BJ (cell line): ENCODE results near the gene MUS81. TPM values are rescaled to one million over a fixed set of nuclear protein-coding genes. Genes with fewer than 3 reads are reported as not detected.

Experiments
- CTCF ChIA-PET: fragments of 350-600 bp; formaldehyde crosslinking; extraction: SDS; loops from one replicate; lab custom pipeline; 2021; ENCODE audit warnings: antibody characterized with exemption, inconsistent platforms; lab: Yijun Ruan, JAX
- POLR2A ChIA-PET: fragments of 300-600 bp; sonication (Branson Sonifier 250); formaldehyde crosslinking; extraction: SDS; loops from one replicate; lab custom pipeline; 2021; ENCODE audit warnings: antibody characterized with exemption; lab: Charles Lee
- DNase-seq: peaks from one replicate; pipeline ENCODE4 v3.0.0-alpha.2; 2011; ENCODE audit warnings: low read depth
- H3K27me3 ChIP-seq: 2 replicates; pipeline ENCODE4 v1.6.0; 2011; ENCODE audit warnings: low read length; ENCODE audit not compliant: control insufficient read depth, insufficient read depth
- H3K36me3 ChIP-seq: 2 replicates; pipeline ENCODE4 v1.5.1; 2011; ENCODE audit warnings: low read length; ENCODE audit not compliant: control insufficient read depth, insufficient read depth
- H3K4me3 ChIP-seq: 2 replicates; pipeline ENCODE4 v1.5.1; 2011; ENCODE audit warnings: low read depth, mild to moderate bottlenecking, control low read depth, low read length
- CTCF ChIP-seq: IDR thresholded peaks from 2 replicates; pipeline ENCODE4 v1.5.1; 2011; ENCODE audit warnings: low read depth, mild to moderate bottlenecking, control low read depth, inconsistent platforms, low read length, moderate library complexity; ENCODE audit not compliant: insufficient read depth
- polyA plus RNA-seq: library from polyadenylated mRNA; depleted of rRNA; stranded (reverse); fragments of >200 nt; gene quantifications from 2 replicates; pipeline ENCODE4 v1.2.3, GENCODE V29; 2011

MUS81 gene
- polyA plus RNA-seq, 1 experiment: 63.8 TPM

- ChIA-PET POLR2A (interaction anchor here (0.6 kb wide), 1 partner anchor 380 kb away, joined by 3 read pairs; no protein-coding TSS in a partner anchor), CTCF (interaction anchor here (0.6 to 11.7 kb wide), 26 partner anchors 9 to 192 kb away, joined by 3 to 130 read pairs (median 8); partner anchors contain the start of genes C11orf68, CST6, EFEMP2 and FOSL1)
- Histone ChIP-seq H3K4me3 (no peak overlapping the region), H3K27me3 (no peaks in the 10 kb centered on the region), H3K36me3 (peaks cover 26% of the 10 kb centered on the region)
- no peak for DNase-seq
- no peak for TF ChIP-seq CTCF
These were observed 25.0 kb downstream of the MUS81 start for GRCh38 chr11:65885231-65885630.

- DNase-seq: no peak
- ChIA-PET POLR2A (interaction anchor here (0.6 kb wide), 1 partner anchor 9 kb away, joined by 3 read pairs; no protein-coding TSS in a partner anchor), CTCF (interaction anchor here (1.0 to 11.7 kb wide), 15 partner anchors 9 to 174 kb away, joined by 3 to 130 read pairs (median 9); partner anchors contain the start of genes EFEMP2, FOSL1, KAT5 and MUS81)
- Histone ChIP-seq H3K4me3 (no peak overlapping the region), H3K27me3 (no peaks in the 10 kb centered on the region), H3K36me3 (peaks cover 26% of the 10 kb centered on the region)
- no peak for TF ChIP-seq CTCF
These were observed 25.7 kb downstream of the MUS81 start for GRCh38 chr11:65885808-65886536.

DNA sequence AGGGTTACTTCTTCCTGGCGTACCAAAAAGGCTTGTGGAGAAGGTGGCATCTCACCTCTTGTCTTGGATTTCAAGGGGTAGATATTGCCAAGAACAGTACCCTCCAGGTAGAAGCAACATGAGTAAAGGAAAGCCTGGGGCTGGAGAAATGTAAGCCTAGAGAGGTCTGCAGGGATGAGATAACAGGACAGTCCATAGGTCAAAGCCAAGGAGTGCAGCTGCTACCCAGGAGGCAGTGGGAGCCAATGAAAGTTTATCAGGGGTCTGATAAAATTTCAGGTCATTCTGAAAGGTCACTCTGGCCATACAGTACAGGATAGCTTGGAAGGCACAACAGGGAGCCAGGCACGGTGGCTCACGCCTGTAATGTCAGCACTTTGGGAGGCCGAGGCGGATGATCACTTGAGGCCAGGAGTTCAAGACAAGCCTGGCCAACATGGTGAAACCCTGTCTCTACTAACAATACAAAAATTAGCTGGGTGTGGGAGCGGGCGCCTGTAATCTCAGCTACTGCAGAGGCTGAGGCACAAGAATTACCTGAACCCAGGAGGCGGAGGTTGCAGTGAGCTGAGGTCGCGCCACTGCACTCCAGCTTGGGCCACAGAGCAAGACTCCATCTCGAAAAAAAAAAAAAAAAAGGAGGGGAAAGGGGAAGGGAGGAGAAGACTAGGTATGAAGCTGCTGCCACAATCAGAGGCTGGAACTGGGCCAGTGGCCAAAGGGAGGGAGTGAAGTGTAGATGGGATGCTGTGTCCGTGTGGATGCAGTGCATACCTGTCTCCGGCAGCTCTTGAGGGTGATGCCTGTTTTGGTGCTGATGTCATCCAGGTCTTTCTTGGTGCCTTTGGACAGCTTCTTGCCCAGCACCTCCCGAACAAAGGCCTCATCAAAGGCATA lies 26.8 kb downstream of the MUS81 start:
- no peaks in the 10 kb centered on the region for H3K27me3 ChIP-seq
- H3K36me3 ChIP-seq: peaks cover 26% of the 10 kb centered on the region
- H3K4me3 ChIP-seq: peak overlapping the region; percentile 78
- no peak for TF ChIP-seq CTCF
- POLR2A ChIA-PET: no interaction called here
- CTCF ChIA-PET: interaction anchor here (0.7 to 11.7 kb wide), 17 partner anchors 9 to 176 kb away, joined by 3 to 130 read pairs (median 9); partner anchors contain the start of genes C11orf68, CFL1, CTSW and FOSL1
- DNase-seq: no peak

DNA sequence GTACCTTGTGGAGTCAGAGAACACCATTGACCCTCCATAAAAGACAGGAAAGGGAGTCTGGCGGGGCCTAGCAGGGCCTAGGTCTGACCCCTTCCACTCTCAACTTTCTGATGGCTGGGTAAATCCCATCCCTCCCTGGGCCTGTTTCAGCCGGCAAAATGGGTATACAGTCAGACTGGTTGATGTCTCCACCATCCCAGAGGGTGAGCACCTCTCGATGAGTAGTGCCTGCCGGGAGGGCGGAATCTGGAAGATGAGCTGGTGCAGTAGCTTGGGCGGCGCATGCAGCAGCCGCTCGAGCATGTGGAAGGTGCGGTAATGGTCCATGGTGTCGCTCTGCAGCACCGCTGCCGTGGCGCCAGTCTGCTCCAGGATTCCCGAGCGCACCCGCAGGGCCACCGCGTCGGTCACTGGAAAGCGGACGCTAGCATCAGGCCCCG lies 27.5 kb downstream of the MUS81 start:
- no peak for DNase-seq

More for the DNA sequence above, 27.5 kb downstream of the MUS81 start:
- POLR2A ChIA-PET: interaction anchor here (0.6 to 1.0 kb wide), 14 partner anchors 11 to 239 kb away, joined by 3 to 19 read pairs (median 8); partner anchors contain the start of gene EFEMP2
- CTCF ChIA-PET: interaction anchor here (0.6 to 11.7 kb wide), 30 partner anchors 9 to 394 kb away, joined by 3 to 130 read pairs (median 7); partner anchors contain the start of genes C11orf68, CFL1, CTSW and FOSL1
- peaks cover 25% of the 10 kb centered on the region for H3K36me3 ChIP-seq
- no peak for TF ChIP-seq CTCF
- peak overlapping the region; percentile 78 for H3K4me3 ChIP-seq
- H3K27me3 ChIP-seq: no peaks in the 10 kb centered on the region
